COLO829 (cell line): ENCODE data around the gene BTBD2.
"Not testable (repeated sequence)": the region's sequence is repeated elsewhere in the genome, so short reads cannot be mapped to it uniquely, and the experiment has no call there.

Source experiments
- DNase-seq: peaks from one replicate; pipeline ENCODE4 v3.0.0; 2012; ENCODE audit warnings: low spot score

The BTBD2 gene

DNA sequence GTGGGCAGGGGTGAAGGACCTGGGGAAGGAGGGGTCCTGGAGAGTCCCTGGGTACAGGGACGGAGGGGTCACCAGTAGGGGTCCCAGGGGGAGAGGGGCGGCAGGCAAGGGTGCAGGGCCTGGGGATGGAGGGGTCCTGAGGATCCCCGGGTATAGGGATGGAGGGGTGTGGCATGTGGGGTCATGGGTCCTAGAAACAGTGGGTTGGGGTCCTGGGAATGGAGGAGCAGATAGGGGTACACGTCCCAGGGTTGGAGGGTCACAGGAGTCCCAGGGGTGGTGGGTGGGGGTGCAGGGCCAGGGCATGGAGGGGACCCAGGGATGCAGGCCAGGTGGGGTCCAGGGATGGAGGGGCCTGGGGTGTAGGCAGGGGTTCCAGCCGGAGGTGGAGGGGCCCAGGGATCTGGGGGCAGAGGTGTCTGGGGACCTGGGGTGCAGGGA is 1.4 kb downstream of the BTBD2 start:
- DNase-seq: no peak

DNA sequence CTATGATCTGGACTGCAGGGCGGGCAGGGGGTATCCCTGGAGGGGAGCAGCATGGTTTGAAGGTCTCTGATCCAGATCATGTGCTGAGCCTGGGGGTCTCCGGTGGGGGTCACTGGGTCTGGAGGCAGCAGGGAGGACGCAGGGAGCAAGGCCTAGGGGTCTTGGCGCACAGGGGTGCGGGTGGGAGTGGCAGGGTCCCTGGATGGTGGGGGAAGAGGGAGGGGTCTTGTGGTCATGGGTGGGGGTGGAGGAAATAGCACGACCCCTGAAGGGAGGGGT is 1.9 kb downstream of the BTBD2 start:
- DNase-seq: no peak

DNA sequence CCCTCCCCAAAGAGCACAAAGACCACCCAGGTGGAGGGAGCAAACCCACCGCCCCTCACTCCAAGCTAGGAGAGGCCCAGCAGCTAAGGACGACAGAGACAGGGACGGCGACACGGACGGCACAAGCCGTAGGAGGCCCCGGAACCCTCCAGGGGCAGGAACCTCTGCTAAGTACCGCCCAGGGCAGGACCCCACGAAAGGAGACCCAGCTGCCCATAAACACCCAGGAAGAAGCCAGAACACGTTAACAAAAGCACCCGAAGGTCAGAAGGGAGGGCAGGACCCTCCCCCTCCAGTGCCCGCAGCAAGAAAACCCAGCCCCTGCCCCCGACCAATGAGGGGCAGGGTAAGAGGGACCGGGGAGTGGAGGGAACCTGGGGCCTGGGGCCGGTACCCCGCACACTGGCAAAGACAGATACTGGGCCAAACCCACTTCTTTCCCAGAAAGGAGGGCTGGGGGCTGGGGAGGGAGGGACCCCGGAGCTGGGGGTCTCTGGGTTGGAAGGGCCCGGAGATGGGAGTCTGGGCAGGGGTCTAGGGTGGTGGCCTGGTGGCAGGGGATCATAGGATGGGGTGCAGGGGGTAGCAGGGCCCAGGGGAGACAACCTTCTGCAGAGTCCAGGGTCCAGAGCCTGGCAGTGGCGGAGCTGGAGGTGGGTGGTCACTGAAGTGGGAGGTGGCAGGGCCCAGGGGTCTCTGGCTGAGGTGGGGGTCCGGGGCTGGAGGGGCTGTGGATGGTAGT is 2.4 kb downstream of the BTBD2 start:
- DNase-seq: no peak

GRCh38 chr19:2011169-2011568 is 4.3 kb downstream of the BTBD2 start:
- DNase-seq: no peak

DNA sequence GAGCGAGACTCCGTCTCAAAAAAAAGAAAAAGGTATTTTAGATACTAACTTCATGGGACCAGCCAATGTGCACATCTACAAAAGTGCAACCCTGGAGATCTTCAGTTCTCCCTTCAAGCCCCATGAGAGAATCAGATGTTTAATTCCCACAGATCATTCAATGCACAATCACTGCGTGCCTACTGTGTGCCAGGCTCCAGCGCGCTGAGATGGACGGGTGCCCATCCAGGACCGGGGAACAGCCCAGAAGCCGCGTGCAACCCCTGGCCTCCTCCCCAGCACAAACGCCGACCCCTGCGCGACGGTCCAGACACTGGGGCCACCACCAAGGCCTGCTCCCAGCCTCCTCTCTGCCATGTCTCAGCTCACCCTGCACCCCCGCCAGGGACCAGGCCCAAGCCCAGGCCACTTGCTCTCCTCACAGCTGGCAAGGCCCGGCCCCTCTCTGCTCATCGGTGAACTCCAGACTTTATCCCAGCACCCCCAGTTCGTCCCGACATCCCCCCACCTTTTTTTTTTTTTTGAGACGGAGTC is 5.3 kb downstream of the BTBD2 start:
- no peak for DNase-seq

DNA sequence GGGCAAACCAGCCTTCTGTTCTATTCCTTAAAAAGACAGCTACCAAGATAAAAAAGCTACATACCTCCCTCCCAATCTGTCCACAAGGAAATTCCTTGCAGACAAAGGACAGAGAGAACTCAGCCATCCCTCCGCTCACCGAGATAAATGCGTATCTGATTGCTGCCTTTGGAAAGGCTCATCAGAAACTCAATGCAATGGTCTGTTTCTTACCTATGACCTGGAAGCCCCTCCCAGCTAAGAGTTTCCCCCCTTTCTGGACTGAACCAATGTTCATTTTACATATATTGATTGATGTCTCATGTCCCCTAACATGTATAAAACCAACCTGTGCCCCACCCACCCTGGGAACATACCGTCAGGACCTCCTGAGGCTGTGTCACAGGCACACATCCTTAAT is 11.6 kb downstream of the BTBD2 start:
- no peak for DNase-seq

GRCh38 chr19:1999856-2000515 is 15.5 kb downstream of the BTBD2 start:
- DNase-seq: no peak

GRCh38 chr19:1998712-1999708 is 16.5 kb downstream of the BTBD2 start:
- DNase-seq: no peak

- no peak for DNase-seq
These were observed 17.9 kb downstream of the BTBD2 start for GRCh38 chr19:1997353-1998233.

GRCh38 chr19:1992759-1993260 is 22.7 kb downstream of the BTBD2 start:
- DNase-seq: peak; percentile 24

- no peak for DNase-seq
These were observed 24.2 kb downstream of the BTBD2 start for GRCh38 chr19:1991018-1991913.

DNA sequence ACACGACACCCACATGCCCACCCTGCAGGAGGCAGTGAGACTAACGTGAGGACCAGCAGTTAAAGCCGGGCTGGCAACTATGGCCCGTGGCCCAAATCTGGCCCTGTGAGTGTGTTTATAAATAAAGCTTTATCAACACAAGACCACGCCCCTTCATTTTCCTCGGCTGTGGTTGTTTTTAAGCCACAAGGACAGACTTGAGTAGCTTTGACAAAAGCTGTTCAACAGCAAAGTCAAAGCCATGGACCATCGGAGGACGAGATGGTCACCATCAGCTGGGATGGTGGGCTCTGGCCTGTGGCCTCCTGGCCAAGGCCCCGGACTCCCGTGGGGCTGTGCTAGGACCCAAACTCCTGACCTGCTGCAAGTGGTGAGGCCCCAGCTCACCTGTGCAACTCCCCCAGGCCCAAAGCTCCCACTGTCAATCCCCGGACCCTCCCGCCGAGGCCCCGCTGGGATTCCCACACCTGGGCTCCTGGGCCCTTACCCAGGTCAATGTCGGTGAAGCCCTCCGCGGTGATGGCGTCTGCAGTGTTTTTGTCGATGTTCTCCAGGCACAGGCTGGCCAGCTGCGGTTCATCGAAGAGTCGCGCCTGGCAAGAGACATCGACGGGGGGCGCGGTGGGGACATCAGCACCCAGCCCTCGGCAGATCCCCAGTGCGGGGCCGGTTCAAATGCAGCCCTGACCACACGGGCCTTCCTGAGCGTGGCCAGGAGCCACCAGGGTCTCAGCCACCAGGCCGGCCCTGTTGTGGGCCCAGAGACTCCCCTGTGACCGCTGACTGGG is 25.1 kb downstream of the BTBD2 start:
- DNase-seq: no peak

DNA sequence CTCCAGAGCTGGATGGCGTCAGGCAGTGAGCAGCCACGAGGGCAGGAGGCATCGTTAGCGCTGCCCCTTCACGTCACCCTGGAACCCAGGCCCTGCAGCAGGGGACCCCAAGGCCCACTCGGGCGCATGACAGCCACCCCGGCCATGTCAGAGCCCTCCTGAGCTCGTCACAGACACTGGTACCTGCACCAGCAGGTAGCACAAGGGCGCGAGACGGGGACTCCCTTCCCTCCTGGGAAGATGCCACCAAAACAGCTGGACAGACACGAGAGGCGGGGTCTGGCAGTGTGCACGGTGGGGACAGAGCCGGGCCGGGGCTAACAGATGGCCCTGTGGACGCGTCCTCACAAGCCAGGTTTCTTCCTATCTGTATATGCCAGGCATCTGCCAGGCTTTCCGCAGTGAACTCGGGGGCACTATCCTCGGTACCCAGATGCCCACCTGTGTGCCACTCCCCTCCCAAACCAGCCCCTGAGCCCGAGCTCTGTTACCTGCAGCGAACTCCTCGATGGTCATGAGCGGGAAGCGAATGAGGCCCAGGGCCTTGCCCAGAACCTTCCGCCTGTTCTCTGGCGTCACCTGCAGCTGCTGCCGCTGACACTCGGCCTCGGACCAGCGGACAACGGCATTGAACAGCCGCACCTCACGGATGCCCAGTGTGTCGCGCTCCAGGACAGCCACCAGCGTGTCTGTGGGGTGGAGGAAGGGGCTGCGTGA is 25.8 kb downstream of the BTBD2 start:
- no peak for DNase-seq

DNA sequence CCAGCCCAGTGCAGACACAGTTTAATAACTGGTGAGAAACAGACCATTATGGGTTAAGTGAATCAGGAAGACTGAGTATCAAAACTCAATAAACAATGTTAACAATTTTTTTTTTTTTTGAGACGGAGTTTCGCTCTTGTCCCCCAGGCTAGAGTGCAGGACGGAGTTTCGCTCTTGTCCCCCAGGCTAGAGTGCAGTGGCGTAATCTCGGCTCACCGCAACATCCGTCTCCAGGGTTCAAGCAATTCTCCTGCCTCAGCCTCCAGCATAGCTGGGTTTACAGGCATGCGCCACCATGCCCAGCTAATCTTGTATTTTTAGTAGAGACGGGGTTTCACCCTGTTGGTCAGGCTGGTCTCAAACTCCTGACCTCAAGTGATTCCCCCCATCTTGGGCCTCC is 27.1 kb downstream of the BTBD2 start:
- not testable (repeated sequence) for DNase-seq

DNA sequence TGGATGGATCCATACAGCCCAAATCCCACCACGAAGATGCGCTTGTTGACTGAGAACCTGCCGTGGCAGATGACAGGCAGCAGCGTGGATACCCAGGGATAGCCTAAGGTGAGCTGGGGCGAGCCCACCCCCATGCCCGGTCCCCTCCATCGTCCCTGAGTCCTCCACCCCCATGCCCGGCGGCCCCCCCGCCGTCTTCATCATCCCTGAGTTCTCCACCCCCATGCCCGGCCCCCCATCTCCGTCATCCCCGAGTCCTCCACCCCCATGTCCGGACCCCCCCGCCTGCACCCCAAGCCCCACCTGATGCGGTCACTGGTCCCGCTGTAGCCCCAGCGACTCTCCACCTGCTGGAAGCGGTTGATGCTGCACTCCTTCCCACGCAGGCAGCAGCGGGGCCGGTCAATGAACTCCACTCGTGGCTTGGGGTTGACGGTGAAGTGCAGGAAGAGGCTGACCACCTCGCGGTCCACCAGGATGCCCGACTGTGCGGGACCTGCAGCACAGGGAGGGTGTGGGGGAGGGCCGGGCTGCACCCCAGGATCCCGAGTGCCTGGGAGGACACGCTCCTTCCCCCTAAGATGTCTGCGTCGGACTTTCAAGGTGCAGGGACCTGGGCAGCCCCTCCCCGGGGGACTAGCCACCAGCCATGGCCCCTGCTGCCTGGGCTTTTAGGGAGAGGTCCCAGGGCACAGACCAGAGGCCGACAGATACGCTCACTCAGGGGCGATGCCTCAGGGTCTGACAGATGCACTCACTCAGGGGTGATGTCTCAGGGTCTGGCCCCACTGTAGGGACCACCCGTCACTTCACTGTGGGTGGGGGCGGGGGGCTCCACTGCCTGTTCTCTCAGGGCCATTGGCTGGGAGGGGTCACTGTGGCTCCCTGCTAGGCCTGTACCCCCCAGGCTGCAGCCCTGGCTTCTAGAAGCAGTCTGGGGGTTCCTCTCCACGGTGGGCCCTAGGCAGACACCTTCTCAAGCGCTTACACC is 28.0 kb downstream of the BTBD2 start:
- no peak for DNase-seq

- no peak for DNase-seq
These were observed 29.0 kb downstream of the BTBD2 start for GRCh38 chr19:1986357-1987162.
